ENCODE results near the gene TIMM17B.

DNA sequence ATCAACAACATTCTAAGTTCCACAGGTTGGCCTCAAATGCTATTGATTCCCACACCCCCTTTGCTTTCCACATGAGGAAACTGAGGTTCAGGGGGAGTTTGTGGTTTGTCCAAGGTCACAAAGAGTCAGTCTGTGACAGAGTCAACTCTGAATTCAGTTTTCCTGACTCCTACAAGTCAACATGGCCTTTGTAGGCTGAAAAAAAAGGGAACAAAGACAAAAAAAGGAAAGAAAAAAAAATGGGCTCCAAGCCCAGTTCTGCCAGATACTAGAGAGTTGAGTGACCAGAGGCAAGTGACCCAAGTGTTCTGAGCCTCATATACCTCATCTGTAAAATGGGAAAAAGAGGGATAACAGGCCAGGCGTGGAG lies 37.7 kb upstream of the TIMM17B start:
- TF ChIP-seq, protein P1, sequence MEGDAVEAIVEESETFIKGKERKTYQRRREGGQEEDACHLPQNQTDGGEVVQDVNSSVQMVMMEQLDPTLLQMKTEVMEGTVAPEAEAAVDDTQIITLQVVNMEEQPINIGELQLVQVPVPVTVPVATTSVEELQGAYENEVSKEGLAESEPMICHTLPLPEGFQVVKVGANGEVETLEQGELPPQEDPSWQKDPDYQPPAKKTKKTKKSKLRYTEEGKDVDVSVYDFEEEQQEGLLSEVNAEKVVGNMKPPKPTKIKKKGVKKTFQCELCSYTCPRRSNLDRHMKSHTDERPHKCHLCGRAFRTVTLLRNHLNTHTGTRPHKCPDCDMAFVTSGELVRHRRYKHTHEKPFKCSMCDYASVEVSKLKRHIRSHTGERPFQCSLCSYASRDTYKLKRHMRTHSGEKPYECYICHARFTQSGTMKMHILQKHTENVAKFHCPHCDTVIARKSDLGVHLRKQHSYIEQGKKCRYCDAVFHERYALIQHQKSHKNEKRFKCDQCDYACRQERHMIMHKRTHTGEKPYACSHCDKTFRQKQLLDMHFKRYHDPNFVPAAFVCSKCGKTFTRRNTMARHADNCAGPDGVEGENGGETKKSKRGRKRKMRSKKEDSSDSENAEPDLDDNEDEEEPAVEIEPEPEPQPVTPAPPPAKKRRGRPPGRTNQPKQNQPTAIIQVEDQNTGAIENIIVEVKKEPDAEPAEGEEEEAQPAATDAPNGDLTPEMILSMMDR (IDR thresholded peaks at IDR 0.05) = no peak
- TF ChIP-seq EZH2 (IDR thresholded peaks at IDR 0.05) (no peak), EZH2phosphoT487 (IDR thresholded peaks at IDR 0.05) (no peak)
